ENCODE measurements around the gene TBC1D25.
A peak's percentile ranks its signal among the peaks of the same experiment; 100 is the strongest.

Gene TBC1D25, protein sequence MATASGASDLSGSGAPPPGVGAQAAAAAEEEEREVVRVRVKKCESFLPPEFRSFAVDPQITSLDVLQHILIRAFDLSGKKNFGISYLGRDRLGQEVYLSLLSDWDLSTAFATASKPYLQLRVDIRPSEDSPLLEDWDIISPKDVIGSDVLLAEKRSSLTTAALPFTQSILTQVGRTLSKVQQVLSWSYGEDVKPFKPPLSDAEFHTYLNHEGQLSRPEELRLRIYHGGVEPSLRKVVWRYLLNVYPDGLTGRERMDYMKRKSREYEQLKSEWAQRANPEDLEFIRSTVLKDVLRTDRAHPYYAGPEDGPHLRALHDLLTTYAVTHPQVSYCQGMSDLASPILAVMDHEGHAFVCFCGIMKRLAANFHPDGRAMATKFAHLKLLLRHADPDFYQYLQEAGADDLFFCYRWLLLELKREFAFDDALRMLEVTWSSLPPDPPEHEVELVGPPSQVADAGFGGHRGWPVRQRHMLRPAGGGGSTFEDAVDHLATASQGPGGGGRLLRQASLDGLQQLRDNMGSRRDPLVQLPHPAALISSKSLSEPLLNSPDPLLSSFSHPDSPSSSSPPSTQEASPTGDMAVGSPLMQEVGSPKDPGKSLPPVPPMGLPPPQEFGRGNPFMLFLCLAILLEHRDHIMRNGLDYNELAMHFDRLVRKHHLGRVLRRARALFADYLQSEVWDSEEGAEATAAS

DNA sequence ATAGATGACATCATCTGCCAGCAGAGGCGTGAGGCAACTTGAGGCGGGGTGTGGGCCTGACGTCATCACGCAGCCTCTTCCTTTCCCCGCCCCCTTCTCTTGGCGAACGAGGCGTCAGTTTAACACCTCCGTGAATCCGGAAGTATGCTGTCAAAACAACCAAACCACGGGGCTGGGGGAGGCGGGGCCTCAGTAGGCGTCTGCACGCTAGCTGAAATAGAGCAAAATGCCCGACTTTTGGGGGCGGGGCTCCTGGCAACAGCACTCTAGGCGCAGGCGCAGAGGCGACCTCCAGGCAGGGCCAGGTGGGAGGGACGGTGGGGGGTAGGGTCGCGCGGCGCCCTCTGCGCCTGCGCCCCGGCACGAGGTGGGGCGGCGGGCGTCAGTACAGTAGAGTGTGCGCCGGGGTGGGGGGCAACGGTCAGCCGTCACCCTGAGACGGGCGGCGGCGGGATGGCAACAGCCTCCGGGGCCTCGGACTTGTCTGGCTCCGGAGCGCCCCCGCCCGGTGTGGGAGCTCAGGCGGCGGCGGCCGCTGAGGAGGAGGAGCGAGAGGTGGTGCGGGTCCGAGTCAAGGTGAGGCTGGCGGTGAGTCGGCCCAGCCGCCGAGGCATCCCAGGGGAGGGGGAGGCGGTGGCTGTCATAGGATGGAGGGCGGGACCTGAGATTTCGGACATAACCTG is at the start of gene TBC1D25:
Gene TBC1D25, plus strand, starts transcription at position 370 of the 683 bp plus-strand sequence. Its CDS starts 84 bp downstream, at position 454.
- DNase-seq (ENCODE audit: low read depth) = peak; percentile 96

DNA sequence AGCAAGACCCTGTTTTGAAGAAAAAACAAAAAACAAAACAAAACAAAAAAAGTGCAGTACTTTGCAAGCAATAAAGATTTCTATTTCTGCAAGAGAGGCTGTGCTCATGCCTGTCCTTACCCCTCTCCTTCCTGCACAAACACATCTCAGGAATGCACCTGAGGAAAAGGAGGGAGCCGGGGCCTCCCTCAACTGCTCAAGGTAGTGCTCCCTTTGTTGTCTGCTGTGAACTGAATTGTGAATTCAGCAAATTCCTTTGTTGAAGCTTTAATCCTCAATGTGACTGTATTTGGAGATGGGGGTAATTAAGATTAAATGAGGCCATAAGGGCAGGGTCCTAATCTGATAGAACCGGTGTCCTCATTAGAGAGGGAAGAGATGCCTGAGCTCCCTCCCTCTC is 49.6 kb upstream of the TBC1D25 start:
- DNase-seq (ENCODE audit: low read depth) = no peak

DNA sequence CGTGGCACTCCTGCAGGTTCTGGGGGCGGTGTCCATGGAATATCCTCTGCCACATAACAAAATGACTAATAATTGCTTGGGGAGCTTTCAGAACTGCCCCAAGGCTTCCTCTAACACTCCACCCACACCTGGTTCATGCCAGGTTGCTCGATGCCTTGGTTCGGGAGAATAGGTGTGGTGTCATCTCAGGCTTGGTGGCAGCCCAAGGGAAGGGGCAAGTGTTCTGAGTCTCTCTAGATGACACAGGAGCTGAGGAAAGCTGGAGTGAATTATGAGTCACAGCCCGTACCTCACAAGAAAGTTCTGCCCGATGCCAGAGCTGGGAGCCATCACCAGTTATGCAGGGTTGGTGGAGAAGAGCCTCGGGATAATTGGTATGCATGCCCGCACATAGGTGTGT is 48.9 kb upstream of the TBC1D25 start:
- DNase-seq (ENCODE audit: low read depth) = no peak

- no peak for DNase-seq (ENCODE audit: low read depth)
These were observed 47.7 kb upstream of the TBC1D25 start for GRCh38 chrX:48491809-48492208.

DNA sequence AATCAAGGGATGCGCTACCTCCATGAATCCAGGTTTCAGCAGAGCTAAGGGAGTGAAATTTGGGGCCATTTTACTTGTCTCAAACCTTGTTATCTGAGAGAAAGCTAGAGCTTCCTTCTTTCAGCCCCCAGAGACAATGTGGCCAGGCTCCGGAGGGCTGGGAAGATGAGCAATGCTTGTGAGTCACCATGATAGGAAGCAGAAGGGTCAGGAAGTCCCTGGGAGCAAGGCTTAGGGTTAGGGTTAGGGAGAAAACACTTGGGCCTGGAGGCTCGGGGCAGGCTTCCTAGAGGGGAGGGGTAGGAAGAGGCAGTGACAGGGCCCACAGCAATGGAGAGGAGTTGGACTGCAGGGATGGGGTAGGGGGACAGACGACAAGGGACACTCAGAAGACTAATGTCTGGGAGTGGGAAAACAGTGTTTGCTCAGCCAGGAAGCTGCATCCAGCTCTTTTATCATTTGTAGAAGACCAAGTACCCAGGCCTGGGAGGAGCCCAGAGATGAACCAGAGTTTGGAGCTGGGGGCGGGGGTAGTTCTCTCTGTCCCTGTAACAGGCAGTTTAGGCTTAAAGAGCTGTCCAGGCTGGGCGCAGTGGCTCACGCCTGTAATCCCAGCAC is 47.1 kb upstream of the TBC1D25 start:
- DNase-seq (ENCODE audit: low read depth) = no peak

DNA sequence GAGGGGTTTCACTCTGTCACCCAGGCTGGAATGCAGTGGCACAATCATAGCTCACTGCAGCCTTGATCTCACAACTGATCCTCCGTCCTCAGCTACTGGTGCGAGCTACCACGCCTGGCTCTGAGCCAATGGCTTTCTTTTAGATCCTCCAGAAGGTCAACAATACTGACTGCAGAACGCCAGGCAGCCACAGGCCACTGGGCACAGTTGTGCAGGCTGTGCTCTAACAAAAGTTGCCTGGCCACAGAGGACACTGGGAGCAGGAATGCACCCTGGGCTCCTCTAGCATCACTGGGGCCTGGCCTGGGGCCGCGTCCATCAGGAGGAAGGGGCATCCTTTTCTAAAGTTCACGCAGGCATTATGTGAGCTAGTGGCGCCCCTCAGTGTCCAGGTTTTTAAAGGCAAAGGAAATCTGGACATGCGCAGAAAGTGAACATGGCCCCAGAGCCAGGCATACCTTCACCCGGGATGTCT is 45.6 kb upstream of the TBC1D25 start:
- DNase-seq (ENCODE audit: low read depth) = no peak

DNA sequence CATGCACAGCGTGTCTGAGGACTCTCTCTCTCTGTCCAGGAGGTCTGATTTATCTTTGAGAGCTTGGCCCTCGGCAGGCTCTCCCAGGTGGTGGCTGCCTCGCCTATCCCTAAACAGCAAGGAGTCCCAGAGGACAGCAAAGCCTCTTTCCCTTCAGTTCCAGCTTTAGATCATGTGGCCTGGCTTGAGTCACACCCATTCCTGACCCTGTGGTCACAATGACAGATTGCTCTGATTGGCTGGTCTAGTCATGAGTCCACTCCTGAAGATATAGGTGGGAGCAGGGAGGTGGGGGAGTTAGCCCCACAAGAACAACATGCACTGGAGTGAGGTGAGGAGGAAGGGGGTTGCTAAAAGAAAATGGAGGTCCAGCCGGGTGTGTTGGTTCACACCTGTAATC is 42.9 kb upstream of the TBC1D25 start:
- no peak for DNase-seq (ENCODE audit: low read depth)

DNA sequence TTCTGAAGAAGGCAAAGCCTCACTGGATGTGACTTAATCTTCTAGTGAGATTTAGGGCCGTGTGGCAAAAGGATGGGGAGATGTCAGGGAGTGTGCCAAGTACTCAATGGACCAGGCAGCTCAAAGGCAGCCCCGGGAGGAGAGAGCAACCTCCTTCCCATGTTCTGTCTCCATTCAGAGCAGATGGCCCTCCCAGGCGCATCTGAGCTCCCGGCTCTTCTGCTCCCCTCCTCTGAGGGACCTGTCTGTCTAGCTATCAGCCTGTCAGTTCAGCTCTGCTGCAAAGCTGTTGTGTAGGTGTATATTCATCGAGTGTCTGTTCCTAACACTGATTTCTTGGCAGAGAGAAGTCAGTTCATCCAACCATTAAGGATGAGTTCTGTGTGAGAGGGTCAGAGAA is 41.6 kb upstream of the TBC1D25 start:
- DNase-seq (ENCODE audit: low read depth) = no peak

DNA sequence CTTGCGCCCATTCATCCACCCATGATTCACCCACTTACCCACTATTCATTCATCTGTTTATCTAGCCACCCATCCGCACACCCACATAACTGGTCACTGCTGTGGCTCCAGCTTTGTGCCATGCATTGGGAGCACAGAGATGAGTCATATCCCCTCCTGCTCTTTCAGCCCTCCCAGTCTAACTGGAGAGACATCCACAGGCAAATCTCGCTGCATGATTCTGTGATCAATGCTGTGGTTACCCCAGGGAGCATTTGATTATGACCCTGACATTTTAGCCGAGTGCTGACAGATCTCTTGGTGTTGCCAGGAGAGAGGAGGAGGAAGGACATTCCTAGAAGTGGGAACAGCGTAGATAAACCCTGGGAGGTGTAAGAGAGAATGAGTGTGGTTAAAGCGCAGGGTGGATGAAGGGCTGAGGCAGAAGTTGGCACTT is 41.1 kb upstream of the TBC1D25 start:
- DNase-seq (ENCODE audit: low read depth) = no peak

DNA sequence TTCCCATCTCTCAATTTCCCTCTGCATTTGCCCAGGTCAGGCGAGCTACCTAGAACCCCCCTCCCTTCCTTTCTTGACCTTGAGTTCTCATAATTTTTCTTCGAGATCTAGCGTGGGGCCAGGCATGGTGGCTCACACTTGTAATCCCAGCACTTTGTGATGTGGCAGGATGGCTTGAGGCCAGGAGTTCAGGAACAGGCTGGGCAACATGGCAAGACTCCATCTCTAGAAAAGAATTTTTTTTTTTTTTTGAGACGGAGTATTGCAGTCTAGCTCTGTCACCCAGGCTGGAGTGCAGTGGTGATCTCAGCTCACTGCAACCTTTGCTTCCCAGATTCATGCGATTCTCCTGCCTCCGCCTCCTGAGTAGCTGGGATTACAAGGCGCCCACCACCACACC is 35.3 kb upstream of the TBC1D25 start:
- DNase-seq (ENCODE audit: low read depth) = no peak

- DNase-seq (ENCODE audit: low read depth) = no peak
These were observed 34.0 kb upstream of the TBC1D25 start for GRCh38 chrX:48505481-48505880.

- DNase-seq (ENCODE audit: low read depth) = no peak
These were observed 32.3 kb upstream of the TBC1D25 start for GRCh38 chrX:48507246-48507645.

DNA sequence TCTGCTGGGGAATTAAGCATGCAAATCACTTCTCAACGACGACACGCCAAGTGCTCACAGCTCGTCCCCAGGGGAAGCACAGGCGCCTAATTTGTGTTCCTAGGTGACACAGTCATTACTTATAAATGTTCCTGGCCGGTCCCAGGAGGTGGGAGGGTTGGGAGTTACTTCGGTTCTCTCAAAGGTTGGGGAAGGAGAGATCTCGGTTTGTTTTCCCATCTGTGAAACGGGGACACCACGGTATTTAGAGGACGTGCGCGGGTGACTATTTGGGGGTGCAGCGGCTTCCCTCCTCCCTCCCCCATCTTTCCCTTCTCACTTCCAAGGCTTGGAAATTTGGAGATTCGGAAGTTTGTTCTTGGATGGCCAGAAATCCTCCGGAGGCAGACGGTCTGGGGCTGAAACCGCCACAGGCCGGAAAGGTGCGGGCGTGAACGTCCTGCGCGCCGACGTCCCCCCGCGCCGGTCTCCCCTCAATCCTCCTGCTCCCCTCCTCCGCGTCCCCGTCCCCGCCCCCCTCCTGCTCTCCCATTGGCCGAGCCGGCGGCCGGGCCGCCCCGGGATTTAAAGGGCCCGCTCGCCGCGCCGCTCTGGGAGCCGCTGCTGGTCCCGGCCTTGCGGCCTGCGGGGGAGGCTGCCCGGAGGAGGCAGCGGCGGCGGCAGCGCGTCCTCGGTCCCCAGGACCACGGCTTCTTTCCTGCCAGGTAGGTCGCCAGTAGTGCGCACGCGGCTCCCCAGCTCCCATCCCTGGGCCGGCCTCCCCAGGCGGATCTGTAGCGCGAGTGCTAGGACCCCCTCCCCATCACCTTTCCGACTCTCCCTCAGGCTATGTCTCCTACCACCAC is 30.9 kb upstream of the TBC1D25 start, which contains the start of gene PORCN:
Gene PORCN, plus strand, starts transcription at position 593 of the 845 bp plus-strand sequence. CDS start 829 bp downstream, outside the sequence.
- no peak for DNase-seq (ENCODE audit: low read depth)

DNA sequence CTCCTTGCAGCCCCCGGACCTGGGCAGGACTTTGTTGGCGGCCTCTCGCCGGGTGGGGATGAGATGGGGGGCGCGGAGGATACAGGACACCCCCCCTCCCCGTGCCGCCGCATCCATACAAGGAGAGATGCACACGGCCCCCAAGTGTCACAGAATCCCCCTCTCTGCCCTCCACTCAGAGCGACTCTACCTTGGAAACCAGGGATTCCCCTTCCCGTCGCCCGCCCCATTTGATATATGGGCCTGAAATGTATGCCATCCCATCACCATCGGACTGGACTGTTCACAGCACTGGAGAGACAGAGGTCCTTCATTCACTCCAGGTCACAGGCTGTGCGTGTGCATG is 30.3 kb upstream of the TBC1D25 start:
- DNase-seq (ENCODE audit: low read depth) = no peak

DNA sequence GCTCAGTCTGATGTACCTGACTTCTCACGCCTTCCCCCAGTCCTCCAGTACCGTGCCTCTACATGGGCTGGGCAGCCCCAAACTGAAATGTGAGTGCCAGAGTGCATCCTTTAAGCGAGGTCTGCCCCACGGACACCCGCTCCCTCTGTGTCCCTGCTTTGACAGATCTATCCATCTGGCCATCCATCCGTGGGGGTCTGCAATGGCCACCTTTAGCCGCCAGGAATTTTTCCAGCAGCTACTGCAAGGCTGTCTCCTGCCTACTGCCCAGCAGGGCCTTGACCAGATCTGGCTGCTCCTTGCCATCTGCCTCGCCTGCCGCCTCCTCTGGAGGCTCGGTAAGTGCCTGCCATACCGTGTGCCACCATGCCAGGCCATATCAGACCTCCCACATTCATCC is 29.9 kb upstream of the TBC1D25 start:
- no peak for DNase-seq (ENCODE audit: low read depth)

DNA sequence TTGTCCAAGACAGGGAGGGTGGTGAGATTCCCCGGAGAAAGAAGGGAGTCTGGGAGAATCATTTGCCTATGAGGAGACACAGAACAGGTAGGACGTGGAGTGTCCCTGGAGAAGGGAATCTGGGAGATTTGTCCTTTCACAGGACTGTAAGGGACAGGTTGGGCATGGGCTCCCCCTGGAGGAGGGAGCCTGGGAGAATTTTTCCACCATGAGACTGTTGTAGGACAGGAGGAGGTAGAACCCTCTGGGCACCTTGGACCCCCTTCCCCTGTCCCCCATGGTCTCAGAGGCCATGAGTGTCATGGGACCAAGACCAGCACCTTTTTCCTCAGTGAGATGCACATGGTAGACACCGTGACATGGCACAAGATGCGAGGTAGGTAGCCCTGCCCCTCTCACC is 28.0 kb upstream of the TBC1D25 start:
- no peak for DNase-seq (ENCODE audit: low read depth)

- DNase-seq (ENCODE audit: low read depth) = no peak
These were observed 27.1 kb upstream of the TBC1D25 start for GRCh38 chrX:48512371-48512935.

GRCh38 chrX:48513670-48514069 is 25.8 kb upstream of the TBC1D25 start:
- DNase-seq (ENCODE audit: low read depth) = no peak

- DNase-seq (ENCODE audit: low read depth) = no peak
These were observed 25.2 kb upstream of the TBC1D25 start for GRCh38 chrX:48514126-48514806.

DNA sequence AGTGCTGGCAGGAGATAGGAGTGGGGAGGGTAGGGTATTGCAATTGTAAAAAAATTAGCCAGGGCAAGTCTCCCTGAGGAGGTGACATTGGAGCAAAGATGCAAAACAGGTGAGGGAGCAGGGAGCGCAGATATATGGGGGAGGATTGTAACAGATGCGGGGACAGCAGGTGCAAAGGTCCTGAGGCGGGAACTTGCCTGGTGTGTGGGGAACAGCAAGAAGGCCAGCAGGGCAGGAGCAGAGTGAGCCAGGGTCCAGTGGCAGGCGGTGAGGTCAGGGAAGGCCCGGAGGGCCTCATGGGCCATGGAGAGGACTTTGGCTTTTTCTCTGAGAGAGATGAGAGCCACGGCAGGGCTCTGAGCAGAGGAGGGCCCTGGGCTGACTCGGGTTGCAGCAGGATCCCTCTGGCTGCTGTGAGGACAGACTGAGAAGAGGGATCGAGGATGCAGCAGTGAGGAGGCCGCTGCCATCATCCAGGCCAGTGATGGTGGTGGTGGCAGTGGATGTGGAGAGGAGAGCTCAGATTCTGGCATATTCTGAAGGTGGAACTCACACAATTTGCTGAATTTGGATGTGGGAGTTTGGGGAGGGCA is 24.6 kb upstream of the TBC1D25 start:
- no peak for DNase-seq (ENCODE audit: low read depth)

Data from fibroblast of the conjunctiva (primary cell).